ENCODE data around the gene HDAC8.

DNA sequence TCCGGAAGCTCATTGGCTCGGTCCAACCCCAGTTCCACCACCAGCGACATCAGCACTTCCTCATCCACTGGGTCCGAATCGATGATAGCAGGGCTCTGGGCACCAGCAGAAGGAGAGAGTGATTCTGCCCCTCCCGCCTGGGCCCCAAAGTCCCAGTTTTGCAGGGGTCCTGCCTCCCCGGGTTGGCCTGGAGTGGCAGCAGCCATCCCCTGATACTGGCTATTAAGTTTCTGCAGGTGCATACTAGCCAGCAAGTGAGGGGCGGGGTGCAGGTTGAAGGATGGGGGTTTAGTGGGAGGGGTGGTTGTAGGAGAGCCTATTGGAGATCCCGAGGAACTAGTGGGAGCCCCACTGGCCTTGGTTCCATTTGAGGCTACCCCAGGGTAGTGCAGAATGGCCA, 270.9 kb downstream of the HDAC8 start:
- TF ChIP-seq, protein P1, sequence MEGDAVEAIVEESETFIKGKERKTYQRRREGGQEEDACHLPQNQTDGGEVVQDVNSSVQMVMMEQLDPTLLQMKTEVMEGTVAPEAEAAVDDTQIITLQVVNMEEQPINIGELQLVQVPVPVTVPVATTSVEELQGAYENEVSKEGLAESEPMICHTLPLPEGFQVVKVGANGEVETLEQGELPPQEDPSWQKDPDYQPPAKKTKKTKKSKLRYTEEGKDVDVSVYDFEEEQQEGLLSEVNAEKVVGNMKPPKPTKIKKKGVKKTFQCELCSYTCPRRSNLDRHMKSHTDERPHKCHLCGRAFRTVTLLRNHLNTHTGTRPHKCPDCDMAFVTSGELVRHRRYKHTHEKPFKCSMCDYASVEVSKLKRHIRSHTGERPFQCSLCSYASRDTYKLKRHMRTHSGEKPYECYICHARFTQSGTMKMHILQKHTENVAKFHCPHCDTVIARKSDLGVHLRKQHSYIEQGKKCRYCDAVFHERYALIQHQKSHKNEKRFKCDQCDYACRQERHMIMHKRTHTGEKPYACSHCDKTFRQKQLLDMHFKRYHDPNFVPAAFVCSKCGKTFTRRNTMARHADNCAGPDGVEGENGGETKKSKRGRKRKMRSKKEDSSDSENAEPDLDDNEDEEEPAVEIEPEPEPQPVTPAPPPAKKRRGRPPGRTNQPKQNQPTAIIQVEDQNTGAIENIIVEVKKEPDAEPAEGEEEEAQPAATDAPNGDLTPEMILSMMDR (IDR thresholded peaks at IDR 0.05): no peak
- no peak for TF ChIP-seq POLR2A (IDR thresholded peaks at IDR 0.05)
- no peak for TF ChIP-seq POLR2AphosphoS5 (IDR thresholded peaks at IDR 0.05)
- TF ChIP-seq EP300 (IDR thresholded peaks at IDR 0.05): no peak

Data from stomach (tissue), 4 donors.